CD4-positive, alpha-beta T cell (primary cell): ENCODE data around the gene CTNNB1. TPM values are rescaled to one million over a fixed set of nuclear protein-coding genes. Genes with fewer than 3 reads are reported as not detected.
A peak's percentile ranks its signal among the peaks of the same experiment; 100 is the strongest.

ENCODE experiments used
- ATAC-seq: fragments of 200-7000 bp; cut with Tn5 transposase; one replicate; pipeline ENCODE4 v1.10.0; 2022; ENCODE audit warnings: mild to moderate bottlenecking; ENCODE audit not compliant: poor library complexity
- CTCF ChIA-PET: fragments of 350-600 bp; sonication (Branson Sonifier 250); formaldehyde crosslinking; loops from one replicate; lab custom pipeline; 2021; ENCODE audit warnings: antibody characterized with exemption, inconsistent platforms; lab: Charles Lee
- POLR2A ChIA-PET: fragments of 350-600 bp; sonication (Branson Sonifier 250); formaldehyde crosslinking; loops from one replicate; lab custom pipeline; 2021; ENCODE audit warnings: antibody characterized with exemption, inconsistent platforms; lab: Charles Lee
- DNase-seq, 14 experiments: peaks; one replicate each; pipeline ENCODE4 v3.0.0-alpha.2; 2013 to 2020; ENCODE audit warnings: mixed read lengths in 2 of 14
- H3K27ac ChIP-seq, 2 donors: one replicate each; pipeline versions ENCODE4 v1.5.1 to v1.7.0; 2013; ENCODE audit warnings: low read length in 2 of 2, low read depth in 1 of 2, mild to moderate bottlenecking in 1 of 2
- H3K27me3 ChIP-seq, 2 experiments: 1 replicate in 1 of 2; 2 replicates in 1 of 2; pipeline versions ENCODE4 v1.6.1 to v1.7.0; 2013; ENCODE audit warnings: low read length in 2 of 2, control low read depth in 1 of 2, mild to moderate bottlenecking in 1 of 2, moderate library complexity in 1 of 2; ENCODE audit not compliant: insufficient read depth in 2 of 2, control insufficient read depth in 1 of 2
- H3K36me3 ChIP-seq: one replicate; pipeline ENCODE4 v1.6.1; 2013; ENCODE audit warnings: low read length, control low read depth; ENCODE audit not compliant: insufficient read depth
- H3K4me1 ChIP-seq: one replicate; pipeline ENCODE4 v1.6.1; 2013; ENCODE audit warnings: low read length, control low read depth; ENCODE audit not compliant: insufficient read depth
- H3K4me3 ChIP-seq: one replicate; pipeline ENCODE4 v1.5.1; 2013; ENCODE audit warnings: mild to moderate bottlenecking, low read length, moderate library complexity
- H3K9me3 ChIP-seq, 2 experiments: 1 replicate in 1 of 2; 2 replicates in 1 of 2; pipeline versions ENCODE4 v1.6.1 to v1.7.0; 2013; ENCODE audit warnings: low read length in 2 of 2, mild to moderate bottlenecking in 2 of 2, control low read depth in 1 of 2, moderate library complexity in 1 of 2; ENCODE audit not compliant: control insufficient read depth in 1 of 2, insufficient read depth in 1 of 2
- H3K27ac Mint-ChIP-seq: one replicate; pipeline ENCODE4 v1.8.0; 2020; ENCODE audit warnings: mixed read lengths
- H3K27me3 Mint-ChIP-seq: one replicate; pipeline ENCODE4 v1.8.0; 2021; ENCODE audit warnings: mixed read lengths
- H3K36me3 Mint-ChIP-seq: one replicate; pipeline ENCODE4 v1.8.0; 2021; ENCODE audit warnings: low read depth, mixed read lengths
- H3K4me1 Mint-ChIP-seq: one replicate; pipeline ENCODE4 v1.8.0; 2021; ENCODE audit warnings: low read depth, mixed read lengths
- H3K4me3 Mint-ChIP-seq: one replicate; pipeline ENCODE4 v1.8.0; 2020; ENCODE audit warnings: mild to moderate bottlenecking, mixed read lengths
- H3K9me3 Mint-ChIP-seq: one replicate; pipeline ENCODE4 v1.8.0; 2020; ENCODE audit warnings: mixed read lengths
- CTCF ChIP-seq: fragments of 200-600 bp; IDR thresholded peaks from one replicate; pipeline ENCODE4 v1.8.0; 2022; ENCODE audit warnings: antibody characterized with exemption, mild to moderate bottlenecking
- intact Hi-C, 2 experiments: fragments of 100-400 bp; cut with DNase I in 1 of 2; cut with micrococcal nuclease in 1 of 2; formaldehyde crosslinking; loops; one replicate each; pipeline versions ENCODE4 v1.15.1 to v1.9.0; 2023 to 2025; cut with DNase I, micrococcal nuclease
- total RNA-seq, 174 experiments: library from RNA in 2 of 174; stranded (reverse) in 2 of 174; gene quantifications; one replicate each; pipeline ENCODE4 v1.2.3 and lab custom pipeline; 2021 to 2026

CTNNB1 gene
- total RNA-seq, 2 experiments from 2014 or later: 226 to 228 TPM

DNA sequence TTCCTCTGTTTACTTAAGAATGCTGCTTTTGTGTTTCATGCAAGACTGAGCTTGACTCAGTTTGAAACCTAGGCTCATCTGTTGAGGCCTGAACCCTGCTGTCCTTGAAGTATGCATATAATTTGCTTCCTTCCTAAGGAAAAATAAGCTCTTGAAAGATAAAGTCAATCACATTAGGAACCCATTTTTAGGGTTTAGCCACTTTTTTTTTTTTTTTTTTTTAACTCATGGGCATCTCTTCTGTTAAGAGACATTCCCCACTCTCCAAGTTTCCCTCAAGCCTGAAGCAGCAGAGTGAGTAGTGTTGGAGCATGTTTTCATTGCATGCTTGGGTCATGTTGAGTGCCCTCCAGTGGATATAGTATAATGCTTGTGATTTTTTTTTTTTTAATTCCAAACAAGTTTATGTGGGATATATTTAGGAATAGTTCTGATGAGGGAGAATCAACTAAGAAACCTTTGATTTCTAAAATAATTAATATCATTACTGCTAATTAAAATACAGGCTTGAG, 3.6 kb downstream of the CTNNB1 start:
- peak overlapping the region; percentile 94 for H3K4me3 Mint-ChIP-seq
- no peak overlapping the region for H3K4me3 ChIP-seq

GRCh38 chr3:41204369-41204768, 5.1 kb downstream of the CTNNB1 start:
- intact Hi-C loops: loop anchor here (5.0 to 10.0 kb wide), 3 partner anchors 33 to 1800 kb away; partner anchors contain the start of gene RPSA (in 1 of the 2)

More for the DNA sequence above, 3.6 kb downstream of the CTNNB1 start:
- Histone ChIP-seq H3K27me3 (no peaks in the 10 kb centered on the region), H3K36me3 (no peaks in the 10 kb centered on the region), H3K9me3 (no peaks in the 10 kb centered on the region), H3K4me1 (peaks cover 25% of the 10 kb centered on the region), H3K27ac (no peak overlapping the region)
- peaks cover 81% of the 10 kb centered on the region for H3K4me1 Mint-ChIP-seq
- no peak for TF ChIP-seq CTCF
- ChIA-PET CTCF (interaction anchor here (0.7 to 1.2 kb wide), 3 partner anchors 12 to 43 kb away, joined by 3 to 4 read pairs (median 3); no protein-coding TSS in a partner anchor), POLR2A (interaction anchor here (0.6 to 1.2 kb wide), 3 partner anchors 22 to 883 kb away, joined by 3 to 4 read pairs (median 3); no protein-coding TSS in a partner anchor)
- DNase-seq (peak in 3 of 14 experiments; percentile 12 to 27 (median 23)), ATAC-seq (no peak)
- no peaks in the 10 kb centered on the region for H3K9me3 Mint-ChIP-seq
- H3K36me3 Mint-ChIP-seq: peaks cover 18% of the 10 kb centered on the region
- H3K27me3 Mint-ChIP-seq: no peaks in the 10 kb centered on the region
- intact Hi-C loops: loop anchor here (5.0 to 10.0 kb wide), 3 partner anchors 34 to 1798 kb away; partner anchors contain the start of gene RPSA (in 1 of the 2)
- peak overlapping the region; percentile 20 for H3K27ac Mint-ChIP-seq

DNA sequence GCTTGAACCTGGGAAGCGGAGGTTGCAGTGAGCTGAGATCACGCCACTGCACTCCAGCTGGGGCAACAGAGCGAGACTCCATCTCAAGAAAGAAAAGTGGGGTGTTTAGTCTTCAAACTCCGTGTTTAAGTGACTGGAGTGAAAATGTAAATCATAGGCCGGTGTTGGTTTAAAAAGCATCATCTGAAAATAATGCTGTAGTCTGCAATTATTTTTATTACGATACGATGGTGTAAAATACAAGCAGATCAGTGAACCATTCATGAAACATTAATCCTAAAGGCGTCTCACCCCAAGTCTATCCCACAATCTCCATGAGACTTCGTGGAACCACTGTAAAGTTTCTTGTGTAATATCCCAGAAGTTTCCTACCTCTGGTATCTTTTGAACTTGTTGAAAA, 6.3 kb downstream of the CTNNB1 start:
- Mint-ChIP-seq H3K36me3 (peaks cover 20% of the 10 kb centered on the region), H3K4me1 (peaks cover 90% of the 10 kb centered on the region), H3K9me3 (no peaks in the 10 kb centered on the region), H3K27me3 (no peaks in the 10 kb centered on the region), H3K27ac (no peak overlapping the region), H3K4me3 (peak overlapping the region; percentile 45)
- Histone ChIP-seq H3K9me3 (peaks cover 0 to 4% of the 10 kb centered on the region in 2 experiments), H3K27ac (no peak overlapping the region), H3K36me3 (no peaks in the 10 kb centered on the region), H3K4me1 (peaks cover 23% of the 10 kb centered on the region), H3K4me3 (no peak overlapping the region), H3K27me3 (no peaks in the 10 kb centered on the region)
- no peak for DNase-seq
- no peak for ATAC-seq
- TF ChIP-seq CTCF: no peak
- ChIA-PET POLR2A (interaction anchor here (0.6 kb wide), 1 partner anchor 31 kb away, joined by 3 read pairs; no protein-coding TSS in a partner anchor), CTCF (no interaction called here)
- intact Hi-C loops: loop anchor here in 1 of 2 experiments (10.0 kb wide), 1 partner anchor 1801 kb away; the partner anchor contains the start of gene RPSA

More at GRCh38 chr3:41204369-41204768, 5.1 kb downstream of the CTNNB1 start:
- Histone ChIP-seq H3K36me3 (no peaks in the 10 kb centered on the region), H3K4me1 (peaks cover 22% of the 10 kb centered on the region), H3K27me3 (no peaks in the 10 kb centered on the region), H3K4me3 (no peak overlapping the region), H3K27ac (no peak overlapping the region), H3K9me3 (no peaks in the 10 kb centered on the region)
- H3K27ac Mint-ChIP-seq: no peak overlapping the region
- H3K4me3 Mint-ChIP-seq: peak overlapping the region; percentile 59
- no peaks in the 10 kb centered on the region for H3K27me3 Mint-ChIP-seq
- CTCF ChIA-PET: no interaction called here
- DNase-seq (no peak), ATAC-seq (no peak)
- no peak for TF ChIP-seq CTCF
- H3K9me3 Mint-ChIP-seq: no peaks in the 10 kb centered on the region
- H3K4me1 Mint-ChIP-seq: peaks cover 91% of the 10 kb centered on the region
- POLR2A ChIA-PET: no interaction called here
- H3K36me3 Mint-ChIP-seq: peaks cover 23% of the 10 kb centered on the region
